Measurements from ENCODE around the gene VIPR2. TPM values are rescaled to one million over a fixed set of nuclear protein-coding genes. Genes with fewer than 3 reads are reported as not detected.

VIPR2 gene
- total RNA-seq, 1 experiment from 2014 or later, result not detected

DNA sequence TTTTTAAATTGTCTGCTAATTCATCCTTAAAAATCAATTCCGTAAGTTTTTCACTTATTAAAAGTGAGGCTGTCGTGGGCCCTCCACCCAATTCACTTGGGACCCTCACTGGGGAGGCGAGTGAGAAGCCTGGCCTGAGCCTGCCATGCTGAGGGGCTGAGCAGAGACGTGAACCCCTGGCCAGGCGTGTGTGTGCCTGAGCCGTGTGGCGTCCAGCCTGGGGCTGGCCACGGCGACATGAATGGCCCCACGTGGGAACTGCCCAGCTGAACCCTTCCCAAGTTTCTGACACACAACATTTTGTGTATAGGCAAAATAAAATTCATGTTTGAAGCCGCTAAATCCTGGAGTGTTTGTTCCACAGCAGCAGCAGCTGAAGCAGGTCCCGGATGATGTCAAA, 13.0 kb upstream of the VIPR2 start:
- CTCF ChIA-PET, result no interaction called here
- H3K27me3 ChIP-seq (ENCODE audit: insufficient read depth, low read depth), result peaks cover 100% of the 10 kb centered on the region

DNA sequence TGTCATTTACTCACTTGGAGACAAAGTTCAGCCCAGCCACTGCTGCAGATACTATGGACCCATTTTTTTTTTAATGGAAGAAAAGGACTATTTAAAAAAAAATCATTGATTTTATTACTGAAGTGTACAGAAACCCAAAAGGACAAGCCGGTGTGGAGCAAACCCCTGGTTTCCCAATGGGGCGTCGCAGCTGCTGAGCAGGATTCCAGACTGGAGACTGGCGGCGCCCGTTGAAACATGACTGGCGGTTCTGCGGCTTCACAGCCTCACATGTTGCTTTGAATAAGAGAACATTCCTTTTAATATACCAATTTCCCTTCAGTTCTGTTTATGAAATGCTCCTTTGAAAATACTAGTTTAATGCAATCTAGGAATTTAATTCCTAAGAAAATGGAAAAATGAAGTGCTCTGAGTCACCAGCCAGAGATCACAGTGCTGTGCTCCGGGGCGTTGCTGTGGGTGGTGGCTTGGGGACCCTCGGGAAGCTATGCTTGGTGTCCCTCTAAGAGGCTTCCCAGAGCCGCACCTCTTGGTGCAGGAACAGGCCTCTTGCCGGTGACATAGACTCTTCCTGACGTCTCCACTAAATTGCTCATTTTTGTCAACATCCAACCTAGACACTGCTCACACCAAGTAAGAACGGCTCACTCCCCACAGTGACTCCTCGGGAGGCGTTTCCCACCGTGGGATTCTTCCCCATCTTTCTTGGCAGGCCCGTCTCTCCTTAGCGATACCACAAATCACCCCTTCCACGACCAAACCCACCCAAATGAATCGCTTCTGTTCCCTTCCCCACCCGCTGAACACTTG, 12.0 kb upstream of the VIPR2 start:
- intact Hi-C loops (cut with micrococcal nuclease; ENCODE audit: unreplicated experiment), result no loop called here
- Histone ChIP-seq H2AFZ (no peak overlapping the region), H3K4me3 (no peak overlapping the region), H3K9me2 (ENCODE audit: insufficient read depth) (no peaks in the 10 kb centered on the region), H3K27me3 (ENCODE audit: insufficient read depth, low read depth) (peaks cover 97% of the 10 kb centered on the region), H3K4me1 (replicated peaks; ENCODE audit: insufficient read depth) (no peaks in the 10 kb centered on the region), H3F3A (ENCODE audit: insufficient read depth, low read depth) (no peaks in the 10 kb centered on the region), H4K20me1 (ENCODE audit: insufficient read depth) (no peaks in the 10 kb centered on the region), H3K36me3 (ENCODE audit: low read depth) (no peaks in the 10 kb centered on the region), H3K4me2 (no peak overlapping the region), H3K9me3 (ENCODE audit: insufficient read depth, low read depth) (no peaks in the 10 kb centered on the region), H3K27ac (no peak overlapping the region), H3K79me2 (ENCODE audit: low read depth) (no peaks in the 10 kb centered on the region)
- TF ChIP-seq, protein P1, sequence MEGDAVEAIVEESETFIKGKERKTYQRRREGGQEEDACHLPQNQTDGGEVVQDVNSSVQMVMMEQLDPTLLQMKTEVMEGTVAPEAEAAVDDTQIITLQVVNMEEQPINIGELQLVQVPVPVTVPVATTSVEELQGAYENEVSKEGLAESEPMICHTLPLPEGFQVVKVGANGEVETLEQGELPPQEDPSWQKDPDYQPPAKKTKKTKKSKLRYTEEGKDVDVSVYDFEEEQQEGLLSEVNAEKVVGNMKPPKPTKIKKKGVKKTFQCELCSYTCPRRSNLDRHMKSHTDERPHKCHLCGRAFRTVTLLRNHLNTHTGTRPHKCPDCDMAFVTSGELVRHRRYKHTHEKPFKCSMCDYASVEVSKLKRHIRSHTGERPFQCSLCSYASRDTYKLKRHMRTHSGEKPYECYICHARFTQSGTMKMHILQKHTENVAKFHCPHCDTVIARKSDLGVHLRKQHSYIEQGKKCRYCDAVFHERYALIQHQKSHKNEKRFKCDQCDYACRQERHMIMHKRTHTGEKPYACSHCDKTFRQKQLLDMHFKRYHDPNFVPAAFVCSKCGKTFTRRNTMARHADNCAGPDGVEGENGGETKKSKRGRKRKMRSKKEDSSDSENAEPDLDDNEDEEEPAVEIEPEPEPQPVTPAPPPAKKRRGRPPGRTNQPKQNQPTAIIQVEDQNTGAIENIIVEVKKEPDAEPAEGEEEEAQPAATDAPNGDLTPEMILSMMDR (conservative IDR thresholded peaks at IDR 0.05), result no peak
- peak; percentile 67; the same call in 1 of the 2 replicates for TF ChIP-seq EZH2 (IDR thresholded peaks at IDR 0.05; ENCODE audit: low read depth)
- POLR2A ChIA-PET (ENCODE audit: unreplicated experiment), result no interaction called here
- DNase-seq, result no peak
- CTCF ChIA-PET, result no interaction called here
- no TSS peak for BruUV-seq (replicated peaks)

More for the DNA sequence above, 13.0 kb upstream of the VIPR2 start:
- Histone ChIP-seq H3K9me3 (ENCODE audit: insufficient read depth, low read depth) (0 out of 2 replicates have a peak, but pooled peaks cover 3% of the 10 kb centered on the region), H3K27ac (no peak overlapping the region), H3K4me3 (no peak overlapping the region), H2AFZ (no peak overlapping the region), H4K20me1 (ENCODE audit: insufficient read depth) (no peaks in the 10 kb centered on the region), H3K4me1 (replicated peaks; ENCODE audit: insufficient read depth) (no peaks in the 10 kb centered on the region), H3F3A (ENCODE audit: insufficient read depth, low read depth) (no peaks in the 10 kb centered on the region), H3K4me2 (no peak overlapping the region), H3K9me2 (ENCODE audit: insufficient read depth) (no peaks in the 10 kb centered on the region), H3K36me3 (ENCODE audit: low read depth) (no peaks in the 10 kb centered on the region), H3K79me2 (ENCODE audit: low read depth) (no peaks in the 10 kb centered on the region)
- intact Hi-C loops (cut with micrococcal nuclease; ENCODE audit: unreplicated experiment), result no loop called here
- POLR2A ChIA-PET (ENCODE audit: unreplicated experiment), result no interaction called here
- DNase-seq, result no peak
- no peak; the same call in 1 of the 2 replicates for TF ChIP-seq EZH2 (IDR thresholded peaks at IDR 0.05; ENCODE audit: low read depth)
- TF ChIP-seq, protein P1 (conservative IDR thresholded peaks at IDR 0.05), result no peak
- no TSS peak for BruUV-seq (replicated peaks)

DNA sequence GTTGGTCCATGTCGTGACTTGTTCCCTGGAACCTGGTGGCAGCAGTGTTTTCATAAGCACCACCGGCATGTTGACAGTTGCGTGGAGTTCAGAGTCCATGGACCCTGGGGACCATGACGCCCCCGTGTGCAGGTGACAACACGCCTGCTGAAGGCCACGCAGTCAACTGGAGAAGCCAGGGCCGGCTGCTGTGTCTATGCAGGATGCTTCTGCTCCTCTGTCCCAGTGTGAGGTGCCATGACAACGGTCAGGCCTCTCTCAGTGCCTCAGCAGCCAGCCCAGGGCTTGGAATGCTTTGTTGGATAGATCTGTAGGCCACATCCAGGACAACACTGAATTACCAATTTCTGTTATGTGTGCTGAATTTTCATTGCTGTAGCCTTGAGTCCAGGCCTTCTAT, 10.7 kb upstream of the VIPR2 start:
- peaks cover 97% of the 10 kb centered on the region for H3K27me3 ChIP-seq (ENCODE audit: insufficient read depth, low read depth)
- H3K79me2 ChIP-seq (ENCODE audit: low read depth), result no peaks in the 10 kb centered on the region
- H4K20me1 ChIP-seq (ENCODE audit: insufficient read depth), result no peaks in the 10 kb centered on the region
- no peak overlapping the region for H3K4me3 ChIP-seq
- no peaks in the 10 kb centered on the region for H3F3A ChIP-seq (ENCODE audit: insufficient read depth, low read depth)
- H3K27ac ChIP-seq, result no peak overlapping the region
- no peak for DNase-seq
- no peak overlapping the region for H3K4me2 ChIP-seq
- ChIA-PET CTCF (no interaction called here), POLR2A (ENCODE audit: unreplicated experiment) (no interaction called here)
- no peak overlapping the region for H2AFZ ChIP-seq
- H3K9me2 ChIP-seq (ENCODE audit: insufficient read depth), result no peaks in the 10 kb centered on the region
- intact Hi-C loops (cut with micrococcal nuclease; ENCODE audit: unreplicated experiment), result no loop called here
- no TSS peak for BruUV-seq (replicated peaks)
- no peaks in the 10 kb centered on the region for H3K36me3 ChIP-seq (ENCODE audit: low read depth)
- H3K9me3 ChIP-seq (ENCODE audit: insufficient read depth, low read depth), result no peaks in the 10 kb centered on the region
- H3K4me1 ChIP-seq (replicated peaks; ENCODE audit: insufficient read depth), result no peaks in the 10 kb centered on the region
- TF ChIP-seq, protein P1 (conservative IDR thresholded peaks at IDR 0.05), result no peak
- no peak for TF ChIP-seq EZH2 (IDR thresholded peaks at IDR 0.05; ENCODE audit: low read depth)
